Measurements from ENCODE around the gene HOXD8.

- TF ChIP-seq CTCF (conservative IDR thresholded peaks at IDR 0.05; ENCODE audit: low read depth, low read length) (no peak), EZH2 (IDR thresholded peaks at IDR 0.05; ENCODE audit: low read length, unreplicated experiment) (no peak)
Measured at GRCh38 chr2:176101842-176102241, 27.7 kb upstream of the HOXD8 start.
